Measurements from ENCODE around the gene GSK3B.

- TF ChIP-seq CTCF (IDR thresholded peaks at IDR 0.05 in 2 of 3, conservative IDR thresholded peaks at IDR 0.05 in 1 of 3; ENCODE audit: borderline replicate concordance in 1 of 3, insufficient read depth in 1 of 3, low read depth in 2 of 3, low read length in 2 of 3) (no peak), TCF7L2 (IDR thresholded peaks at IDR 0.05; ENCODE audit: borderline replicate concordance, extremely low read depth, insufficient read depth, insufficient read length) (no peak)
Observed at GRCh38 chr3:119912220-119912619, 182.0 kb downstream of the GSK3B start.

Measured in HCT116 (cell line).